Fibroblast of skin of back (primary cell): Measurements from ENCODE around the gene ASNSD1.
"Not testable (repeated sequence)": the region's sequence is repeated elsewhere in the genome, so short reads cannot be mapped to it uniquely, and the experiment has no call there.

Source experiments
- DNase-seq: peaks from one replicate; pipeline ENCODE4 v3.0.0-alpha.2; 2013

ASNSD1 gene

DNA sequence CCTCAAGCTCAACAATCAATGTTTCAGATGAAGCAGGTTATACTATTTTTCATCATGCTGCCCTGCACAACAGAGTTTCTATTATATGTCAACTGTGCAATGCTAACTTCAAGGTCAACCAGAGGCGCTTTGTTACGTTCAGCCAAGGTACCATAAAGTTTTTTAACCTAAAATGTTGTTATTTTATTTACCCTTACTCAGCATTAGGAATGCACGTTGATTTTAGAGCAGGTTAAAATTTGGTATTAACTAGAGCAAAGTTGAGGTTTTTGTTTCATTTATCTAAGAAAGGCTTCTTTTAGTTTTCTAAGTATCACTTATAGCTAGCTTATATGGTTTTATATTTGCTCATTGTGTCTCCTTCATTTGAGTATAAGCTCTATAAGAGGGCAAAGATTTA lies 35.0 kb downstream of the ASNSD1 start:
- no peak for DNase-seq

DNA sequence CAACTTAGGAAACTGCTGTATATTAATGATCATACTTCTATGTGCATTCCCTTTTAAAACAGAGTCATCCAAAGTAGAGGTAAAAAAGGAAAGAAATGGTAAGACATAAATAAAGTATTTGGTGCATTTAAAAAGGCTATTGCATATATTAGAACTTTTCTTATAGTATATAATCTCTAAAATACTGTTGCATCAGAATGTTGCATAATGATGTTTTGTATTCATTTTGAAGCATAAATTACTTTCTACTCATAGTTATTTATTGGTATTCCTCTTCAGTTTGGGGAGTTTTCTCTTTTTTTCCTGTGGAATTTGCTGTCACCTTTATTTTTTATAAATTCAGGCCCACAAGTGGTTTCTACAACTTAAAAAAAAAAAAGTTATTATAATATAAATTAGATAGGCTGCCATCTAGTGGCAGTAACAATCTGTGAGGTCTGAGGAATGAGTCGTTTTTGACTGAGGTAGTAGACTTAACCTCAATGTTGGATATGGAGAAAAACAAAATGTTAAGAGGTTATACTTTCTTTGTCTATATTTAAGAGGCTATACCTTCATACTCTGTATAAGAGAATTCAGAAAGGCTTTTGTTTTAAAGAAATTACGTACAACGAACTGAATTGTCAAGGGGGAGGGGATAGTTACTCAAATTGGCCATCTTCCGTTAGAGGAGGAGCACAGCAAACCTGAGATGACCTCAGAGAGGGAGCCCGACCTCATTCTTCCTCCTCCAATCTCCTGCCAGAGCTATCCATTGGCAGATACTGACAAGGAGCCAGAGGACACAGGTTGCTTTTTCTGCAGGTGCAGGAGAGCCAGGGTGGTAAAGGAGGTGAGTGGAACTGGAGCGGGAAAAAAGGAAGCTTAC lies 37.0 kb downstream of the ASNSD1 start:
- peak; percentile 52 for DNase-seq

DNA sequence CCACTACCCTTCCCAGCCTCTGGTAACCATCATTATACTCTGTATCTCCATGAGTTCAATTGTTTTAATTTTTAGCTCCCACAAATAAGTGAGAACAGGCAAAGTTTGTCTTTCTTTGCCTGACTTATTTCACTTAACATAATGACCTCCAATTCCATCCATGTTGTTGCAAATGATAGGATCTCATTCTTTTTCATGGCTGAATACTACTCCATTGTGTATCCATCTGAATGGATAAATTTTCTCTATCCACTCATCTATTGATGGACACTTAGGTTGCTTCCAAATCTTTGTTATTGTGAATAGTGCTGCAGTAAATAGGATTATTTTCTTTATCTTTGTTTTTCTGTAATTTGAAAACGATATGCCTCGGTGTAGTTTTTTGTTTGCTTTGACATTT lies 39.4 kb downstream of the ASNSD1 start:
- no peak for DNase-seq

DNA sequence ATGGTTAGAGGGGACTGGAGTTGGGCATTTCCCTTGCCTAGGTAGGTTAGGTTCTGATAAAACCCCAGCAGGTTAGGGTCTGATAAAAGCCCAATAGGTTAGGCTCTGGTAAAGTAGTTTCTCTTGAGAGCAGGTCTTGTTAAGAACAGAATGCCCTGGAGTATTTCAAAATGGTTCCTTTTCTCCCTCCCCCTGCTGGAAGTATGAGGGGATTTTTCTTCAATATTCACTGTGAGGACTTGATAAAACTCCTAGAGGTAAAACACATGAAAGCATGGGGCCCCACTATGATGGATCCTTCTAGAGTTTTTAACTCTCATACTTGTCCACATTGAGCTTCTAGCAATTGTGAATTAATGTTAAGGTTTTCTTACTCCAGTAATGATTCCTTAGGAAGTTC lies 40.8 kb downstream of the ASNSD1 start:
- DNase-seq: no peak

DNA sequence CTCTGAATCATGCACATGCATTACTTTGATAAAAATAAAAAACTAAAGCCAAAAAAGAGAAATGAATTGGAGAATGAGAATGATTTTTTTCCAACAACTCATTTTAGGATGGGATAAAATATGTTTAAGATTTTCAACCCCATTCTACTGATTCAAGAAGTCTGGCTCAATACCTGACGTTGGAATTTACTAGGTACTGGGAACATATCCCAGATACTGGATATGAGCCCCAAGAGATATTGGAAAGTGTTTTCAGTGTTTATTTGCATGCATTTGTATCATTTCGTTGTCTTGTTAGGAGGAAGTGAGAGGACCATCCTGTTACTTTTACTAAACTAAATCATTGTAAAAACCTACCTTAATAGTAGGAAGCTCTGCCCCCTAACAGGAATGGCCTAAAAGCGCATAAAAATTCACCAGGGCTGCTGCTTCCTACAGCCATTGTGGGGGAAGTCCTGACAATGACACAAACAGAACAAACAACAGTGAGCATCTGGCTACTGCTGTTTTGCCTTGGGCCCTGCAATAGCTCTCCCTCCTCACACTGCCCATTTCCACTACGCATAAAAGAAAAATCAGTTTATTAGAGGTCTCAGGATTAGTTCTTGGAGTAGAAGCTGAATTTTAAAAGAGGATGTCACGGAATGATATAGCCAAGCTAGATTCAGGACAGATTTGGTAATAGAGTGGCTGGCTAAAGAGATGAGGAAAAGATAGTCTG lies 48.4 kb downstream of the ASNSD1 start:
- no peak for DNase-seq

DNA sequence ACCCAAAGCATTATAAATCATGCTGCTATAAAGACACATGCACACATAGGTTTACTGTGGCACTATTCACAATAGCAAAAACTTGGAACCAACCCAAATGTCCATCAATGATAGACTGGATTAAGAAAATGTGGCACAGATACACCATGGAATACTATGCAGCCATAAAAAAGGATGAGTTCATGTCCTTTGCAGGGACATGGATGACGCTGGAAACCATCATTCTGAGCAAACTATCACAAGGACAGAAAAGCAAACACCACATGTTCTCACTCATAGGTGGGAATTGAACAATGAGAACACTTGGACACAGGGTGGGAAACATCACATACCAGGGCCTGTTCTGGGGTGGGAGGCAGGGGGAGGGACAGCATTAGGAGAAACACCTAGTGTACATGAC lies 56.3 kb downstream of the ASNSD1 start:
- not testable (repeated sequence) for DNase-seq

GRCh38 chr2:189719571-189719970 lies 58.3 kb downstream of the ASNSD1 start:
- DNase-seq: no peak
